22Rv1 (cell line): ENCODE results near the gene RCSD1.

Source experiments
- H3K27ac ChIP-seq: fragments of 450-650 bp; 2 replicates; pipeline ENCODE4 v1.5.1; 2017
- ZFX ChIP-seq: fragments of 450-650 bp; IDR thresholded peaks from 2 replicates; pipeline ENCODE4 v1.6.1; 2017; ENCODE audit warnings: antibody characterized with exemption, borderline replicate concordance
- TF ChIP-seq, protein P1 (sequence below): fragments of 450-650 bp; IDR thresholded peaks from 2 replicates; pipeline ENCODE4 v1.5.1; 2017; ENCODE audit warnings: mild to moderate bottlenecking

Gene RCSD1, protein sequence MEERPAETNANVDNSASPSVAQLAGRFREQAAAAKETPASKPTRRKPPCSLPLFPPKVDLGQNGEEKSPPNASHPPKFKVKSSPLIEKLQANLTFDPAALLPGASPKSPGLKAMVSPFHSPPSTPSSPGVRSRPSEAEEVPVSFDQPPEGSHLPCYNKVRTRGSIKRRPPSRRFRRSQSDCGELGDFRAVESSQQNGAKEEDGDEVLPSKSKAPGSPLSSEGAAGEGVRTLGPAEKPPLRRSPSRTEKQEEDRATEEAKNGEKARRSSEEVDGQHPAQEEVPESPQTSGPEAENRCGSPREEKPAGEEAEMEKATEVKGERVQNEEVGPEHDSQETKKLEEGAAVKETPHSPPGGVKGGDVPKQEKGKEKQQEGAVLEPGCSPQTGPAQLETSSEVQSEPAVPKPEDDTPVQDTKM

GRCh38 chr1:167629681-167630567 lies at the start of gene RCSD1:
Gene RCSD1 (plus strand): TSS chr1:167630232. CDS start chr1:167630424, 192 bp downstream.
- no peak within 1 kb of the TSS for H3K27ac ChIP-seq
- no peak for TF ChIP-seq ZFX
- TF ChIP-seq, protein P1, sequence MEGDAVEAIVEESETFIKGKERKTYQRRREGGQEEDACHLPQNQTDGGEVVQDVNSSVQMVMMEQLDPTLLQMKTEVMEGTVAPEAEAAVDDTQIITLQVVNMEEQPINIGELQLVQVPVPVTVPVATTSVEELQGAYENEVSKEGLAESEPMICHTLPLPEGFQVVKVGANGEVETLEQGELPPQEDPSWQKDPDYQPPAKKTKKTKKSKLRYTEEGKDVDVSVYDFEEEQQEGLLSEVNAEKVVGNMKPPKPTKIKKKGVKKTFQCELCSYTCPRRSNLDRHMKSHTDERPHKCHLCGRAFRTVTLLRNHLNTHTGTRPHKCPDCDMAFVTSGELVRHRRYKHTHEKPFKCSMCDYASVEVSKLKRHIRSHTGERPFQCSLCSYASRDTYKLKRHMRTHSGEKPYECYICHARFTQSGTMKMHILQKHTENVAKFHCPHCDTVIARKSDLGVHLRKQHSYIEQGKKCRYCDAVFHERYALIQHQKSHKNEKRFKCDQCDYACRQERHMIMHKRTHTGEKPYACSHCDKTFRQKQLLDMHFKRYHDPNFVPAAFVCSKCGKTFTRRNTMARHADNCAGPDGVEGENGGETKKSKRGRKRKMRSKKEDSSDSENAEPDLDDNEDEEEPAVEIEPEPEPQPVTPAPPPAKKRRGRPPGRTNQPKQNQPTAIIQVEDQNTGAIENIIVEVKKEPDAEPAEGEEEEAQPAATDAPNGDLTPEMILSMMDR = no peak

DNA sequence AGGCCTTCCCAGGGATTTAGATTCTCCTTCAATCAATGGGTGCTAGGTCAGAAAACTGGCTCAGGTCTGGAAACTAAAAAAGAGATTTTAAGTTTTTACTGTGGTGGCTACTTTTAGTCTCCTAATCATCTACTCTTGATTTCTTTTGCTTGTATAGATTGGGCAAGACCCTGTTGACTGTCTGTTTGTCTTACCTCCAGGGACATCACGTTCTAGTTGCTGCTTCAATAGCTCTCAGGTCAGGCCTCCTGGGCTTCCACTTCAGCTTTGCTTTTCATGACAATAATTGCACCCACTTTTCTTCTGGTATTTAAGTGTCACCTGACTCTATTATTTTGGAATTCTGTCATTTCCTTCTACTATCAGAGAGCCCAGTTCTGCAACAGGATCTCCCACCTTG lies 48.0 kb upstream of the RCSD1 start:
- no peak overlapping the region for H3K27ac ChIP-seq
- TF ChIP-seq, protein P1 = no peak
- no peak for TF ChIP-seq ZFX

- no peak for TF ChIP-seq ZFX
- TF ChIP-seq, protein P1 = no peak
Measured at GRCh38 chr1:167582722-167583121, 47.3 kb upstream of the RCSD1 start.

DNA sequence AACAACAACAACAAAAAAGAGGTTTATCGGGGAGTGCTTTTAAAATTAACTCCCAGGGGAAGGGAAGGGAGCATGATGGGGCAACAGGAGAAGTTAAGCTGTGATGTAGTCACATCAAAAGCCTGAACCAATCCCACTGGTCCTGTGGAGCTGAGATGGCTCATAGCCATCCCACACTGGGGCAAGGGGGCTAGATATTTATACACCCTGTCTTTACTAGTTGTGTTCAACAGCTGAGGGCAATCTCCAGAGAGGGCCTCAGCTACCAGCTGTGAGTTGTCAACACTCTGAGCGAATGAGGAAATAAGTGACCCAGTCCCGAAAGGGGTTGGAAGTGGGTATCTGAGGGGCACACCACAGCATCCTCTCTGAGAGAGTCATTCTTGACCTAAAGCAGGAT lies 45.5 kb upstream of the RCSD1 start:
- H3K27ac ChIP-seq = no peak overlapping the region
- TF ChIP-seq ZFX = no peak
- TF ChIP-seq, protein P1 = no peak

More at GRCh38 chr1:167582722-167583121, 47.3 kb upstream of the RCSD1 start:
- H3K27ac ChIP-seq = no peak overlapping the region

DNA sequence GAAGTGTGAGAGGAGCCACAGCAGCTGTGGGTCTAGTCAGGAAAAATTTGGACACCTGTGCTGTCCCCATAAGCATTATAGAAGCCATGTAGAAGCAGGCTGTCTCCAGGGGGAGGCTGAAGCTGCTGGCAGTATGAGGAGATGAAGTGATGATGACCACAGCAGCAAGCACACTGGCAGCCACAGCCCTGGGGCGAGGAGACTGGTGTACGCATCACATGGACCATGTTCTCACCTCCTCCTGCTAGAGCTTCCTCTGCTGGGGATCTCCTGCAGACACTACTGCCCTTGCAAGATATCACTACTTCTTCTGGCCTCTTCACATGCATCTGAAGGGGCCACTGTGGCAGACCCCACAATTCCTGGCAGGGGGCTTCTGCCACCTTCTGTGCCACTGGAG lies 42.7 kb upstream of the RCSD1 start:
- H3K27ac ChIP-seq = no peak overlapping the region
- TF ChIP-seq, protein P1 = no peak
- no peak for TF ChIP-seq ZFX

- H3K27ac ChIP-seq = no peak overlapping the region
- TF ChIP-seq ZFX = no peak
- TF ChIP-seq, protein P1 = no peak
Measured at GRCh38 chr1:167587872-167588271, 42.2 kb upstream of the RCSD1 start.

DNA sequence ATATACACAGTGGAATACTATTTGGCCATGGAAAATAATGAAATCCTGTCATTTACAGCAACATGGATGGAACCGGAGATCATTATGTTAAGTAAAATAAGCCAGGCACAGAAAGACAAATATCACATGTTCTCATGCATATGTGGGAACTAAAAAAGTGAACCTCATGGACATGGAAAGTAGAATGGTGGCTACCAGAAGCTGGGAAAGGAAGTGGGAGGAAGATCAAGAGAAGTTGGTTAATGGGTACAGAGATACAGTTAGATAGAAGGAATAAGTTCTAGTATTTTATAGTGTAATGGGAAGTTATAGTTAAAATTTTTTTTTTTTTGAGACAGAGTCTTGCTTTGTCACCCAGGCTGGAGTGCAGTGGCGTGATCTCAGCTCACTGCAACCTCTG lies 41.7 kb upstream of the RCSD1 start:
- TF ChIP-seq, protein P1 = no peak
- no peak for TF ChIP-seq ZFX
- H3K27ac ChIP-seq = no peak overlapping the region
